UCSD-AML1 (cell line): ENCODE results near the gene PDIA6.

Experiments
- DNase-seq: peaks from one replicate; lab custom pipeline; 2025; ENCODE audit not compliant: unreplicated experiment; lab: John Stamatoyannopoulos, UW

PDIA6 gene

GRCh38 chr2:10812362-10813162 lies at the start of gene PDIA6:
PDIA6 (minus strand) TSS chr2:10812785; CDS start chr2:10812696, 89 bp downstream.
- DNase-seq, result peak; percentile 96

- DNase-seq, result no peak
These were observed 49.7 kb upstream of the PDIA6 start for GRCh38 chr2:10862330-10862729.

- no peak for DNase-seq
These were observed 49.2 kb upstream of the PDIA6 start for GRCh38 chr2:10861765-10862164.

GRCh38 chr2:10860814-10861325 lies 48.3 kb upstream of the PDIA6 start:
- DNase-seq, result no peak

GRCh38 chr2:10860081-10860813 lies 47.7 kb upstream of the PDIA6 start:
- no peak for DNase-seq

- DNase-seq, result no peak
These were observed 46.7 kb upstream of the PDIA6 start for GRCh38 chr2:10859278-10859677.

GRCh38 chr2:10848541-10848940 lies 36.0 kb upstream of the PDIA6 start:
- DNase-seq, result no peak

GRCh38 chr2:10847008-10847407 lies 34.4 kb upstream of the PDIA6 start:
- DNase-seq, result no peak

- DNase-seq, result no peak
These were observed 33.7 kb upstream of the PDIA6 start for GRCh38 chr2:10846110-10846861.

GRCh38 chr2:10845640-10846039 lies 33.1 kb upstream of the PDIA6 start:
- no peak for DNase-seq

GRCh38 chr2:10844097-10844496 lies 31.5 kb upstream of the PDIA6 start:
- DNase-seq, result no peak

GRCh38 chr2:10842506-10842905 lies 29.9 kb upstream of the PDIA6 start:
- DNase-seq, result no peak

GRCh38 chr2:10841547-10842219 lies 29.1 kb upstream of the PDIA6 start:
- no peak for DNase-seq

GRCh38 chr2:10839813-10840212 lies 27.2 kb upstream of the PDIA6 start:
- DNase-seq, result no peak

GRCh38 chr2:10838734-10839133 lies 26.1 kb upstream of the PDIA6 start:
- no peak for DNase-seq

- DNase-seq, result no peak
These were observed 25.0 kb upstream of the PDIA6 start for GRCh38 chr2:10837298-10838266.

GRCh38 chr2:10835052-10835970 lies 22.7 kb upstream of the PDIA6 start:
- DNase-seq, result peak; percentile 74

- DNase-seq, result peak; percentile 25
These were observed 21.6 kb upstream of the PDIA6 start for GRCh38 chr2:10834068-10834655.
